Omental fat pad (tissue), 4 donors: ENCODE results near the gene ANO6. TPM values are rescaled to one million over a fixed set of nuclear protein-coding genes. Genes with fewer than 3 reads are reported as not detected.

Experiments used
- ATAC-seq: fragments of 150-250 bp; one replicate; pipeline ENCODE4 v1.9.1; 2016; ENCODE audit warnings: mild to moderate bottlenecking, moderate library complexity; ENCODE audit not compliant: low FRiP score
- DNase-seq: peaks from one replicate; pipeline ENCODE4 v3.0.0-alpha.2; 2019; ENCODE audit warnings: low spot score
- CTCF ChIP-seq, 3 donors: fragments of 450-650 bp; IDR thresholded peaks; one replicate each; pipeline ENCODE4 v1.5.1; 2016 to 2017; ENCODE audit warnings: antibody characterized with exemption in 3 of 3, mild to moderate bottlenecking in 3 of 3, moderate library complexity in 2 of 3
- total RNA-seq, 4 donors: library from RNA; depleted of rRNA; stranded (reverse); fragments of >200 nt; gene quantifications; one replicate each; pipeline ENCODE4 v1.1.0, GENCODE V29; 2016

The ANO6 gene
- total RNA-seq, 4 donors from 2014 or later = 88.8 to 189 (median 105) TPM

DNA sequence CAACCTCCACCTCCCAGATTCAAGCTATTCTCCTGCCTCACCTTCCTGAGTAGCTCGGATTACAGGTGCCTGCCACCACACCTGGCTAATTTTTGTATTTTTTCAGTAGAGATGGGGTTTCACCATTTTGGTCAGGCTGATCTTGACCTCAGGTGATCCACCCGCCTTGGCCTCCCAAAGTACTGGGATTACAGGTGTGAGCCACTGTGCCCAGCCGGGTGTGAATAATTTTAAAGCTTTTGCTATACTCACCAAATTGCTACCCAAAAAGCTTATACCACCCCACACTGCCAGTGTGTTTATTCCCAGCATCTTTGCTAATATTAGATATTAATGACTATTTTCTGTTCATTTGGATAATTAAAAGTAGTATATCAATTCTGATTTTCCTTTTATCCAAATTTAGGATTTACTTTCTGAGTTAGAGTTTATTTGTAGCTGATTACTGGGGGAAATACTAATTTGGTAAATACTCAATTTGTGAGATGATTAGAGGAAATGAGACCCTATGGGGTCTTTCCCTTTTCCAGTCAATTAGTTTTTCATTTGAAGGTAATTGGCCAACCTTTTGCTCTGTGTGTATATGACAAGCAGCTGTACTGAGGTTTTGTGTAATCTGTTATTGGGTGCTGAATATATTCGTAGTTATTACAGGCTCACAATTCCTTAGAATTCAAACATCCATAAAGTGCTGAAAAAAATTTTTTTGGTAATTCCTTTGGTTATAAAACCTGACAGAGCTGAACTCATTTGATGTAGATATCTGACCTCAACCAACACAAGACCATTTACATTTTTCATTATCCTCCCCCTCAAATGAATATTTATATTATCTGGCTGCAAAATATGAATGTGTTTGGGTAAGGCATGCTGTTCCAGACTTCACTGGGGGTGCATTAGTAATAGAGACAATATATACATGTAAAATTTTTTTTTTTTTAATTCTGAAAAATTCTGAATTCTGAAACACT, 73.6 kb downstream of the ANO6 start:
- DNase-seq (no peak), ATAC-seq (no peak)
- TF ChIP-seq CTCF (IDR thresholded peaks at IDR 0.05) = no peak

DNA sequence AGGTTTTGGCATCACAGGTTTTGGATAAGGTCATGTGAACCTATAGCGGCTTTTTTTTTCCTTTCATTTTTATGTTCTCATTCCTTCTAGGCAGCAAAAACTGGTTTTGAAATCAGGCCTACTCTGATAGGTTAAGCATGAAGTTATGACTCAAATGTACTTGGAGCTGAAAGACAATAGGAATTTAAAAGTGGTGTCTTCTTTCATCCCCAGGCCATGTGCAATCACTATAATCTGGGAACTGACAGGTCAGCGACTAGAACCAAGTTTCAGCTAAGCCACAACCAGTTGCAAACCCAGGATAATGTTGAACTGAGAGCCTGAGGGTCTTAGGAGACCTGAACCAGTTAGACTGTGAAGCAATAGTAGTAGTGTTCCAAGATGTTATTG, 74.3 kb downstream of the ANO6 start:
- no peak for TF ChIP-seq CTCF (IDR thresholded peaks at IDR 0.05)
- DNase-seq (no peak), ATAC-seq (peak; percentile 70)

- ATAC-seq (no peak), DNase-seq (no peak)
- no peak for TF ChIP-seq CTCF (IDR thresholded peaks at IDR 0.05)
Measured at GRCh38 chr12:45291518-45291917, 75.6 kb downstream of the ANO6 start.

GRCh38 chr12:45292486-45293195, 76.7 kb downstream of the ANO6 start:
- DNase-seq (no peak), ATAC-seq (no peak)
- TF ChIP-seq CTCF (IDR thresholded peaks at IDR 0.05) = no peak

DNA sequence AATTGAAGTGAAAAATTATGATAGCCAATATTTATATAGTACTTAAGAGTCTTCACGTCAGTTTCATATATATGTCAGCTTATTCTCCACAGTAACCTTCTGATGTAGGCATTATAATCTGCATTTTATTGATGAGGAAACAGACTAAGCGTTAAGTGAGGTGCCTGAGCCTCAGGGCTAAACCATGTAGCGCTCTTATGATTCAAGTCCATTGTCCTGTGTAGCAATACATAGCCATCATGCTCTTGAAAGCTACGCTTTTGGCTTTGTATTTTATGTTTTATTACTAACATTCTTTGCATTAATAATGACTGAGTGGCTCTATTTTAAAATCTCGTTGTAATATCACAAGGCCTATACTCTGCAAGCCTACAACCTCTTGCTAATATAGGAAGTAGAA, 79.0 kb downstream of the ANO6 start:
- no peak for TF ChIP-seq CTCF (IDR thresholded peaks at IDR 0.05)
- DNase-seq = no peak
- ATAC-seq = no peak

GRCh38 chr12:45296046-45296586, 80.2 kb downstream of the ANO6 start:
- ATAC-seq (no peak), DNase-seq (no peak)
- no peak for TF ChIP-seq CTCF (IDR thresholded peaks at IDR 0.05)
